ENCODE measurements around the gene CDHR5. TPM values are rescaled to one million over a fixed set of nuclear protein-coding genes. Genes with fewer than 3 reads are reported as not detected.

The CDHR5 gene
- total RNA-seq, 1 experiment from 2014 or later = not detected

GRCh38 chr11:614623-615503 is 9.9 kb downstream of the CDHR5 start:
- no peak for DNase-seq (ENCODE audit: low spot score)
- Histone ChIP-seq H3K36me3 (ENCODE audit: insufficient read depth, low read length, poor library complexity, severe bottlenecking) (peaks cover 20% of the 10 kb centered on the region), H3K27ac (ENCODE audit: low read depth, low read length, poor library complexity, severe bottlenecking) (peak overlapping the region; percentile 89), H3K9me3 (ENCODE audit: low read depth, low read length, poor library complexity, severe bottlenecking) (no peaks in the 10 kb centered on the region), H3K4me1 (ENCODE audit: insufficient read depth, low read length, poor library complexity, severe bottlenecking) (no peaks in the 10 kb centered on the region), H3K4me3 (ENCODE audit: low read depth, low read length, poor library complexity, severe bottlenecking) (peak overlapping the region; percentile 67), H3K27me3 (replicated peaks; ENCODE audit: insufficient read depth, low read depth, low read length, poor library complexity) (no peaks in the 10 kb centered on the region)
- TF ChIP-seq EZH2 (IDR thresholded peaks at IDR 0.05; ENCODE audit: borderline replicate concordance, low read depth, low read length, poor library complexity, severe bottlenecking) = no peak
- no peak for TF ChIP-seq CTCF (conservative IDR thresholded peaks at IDR 0.05; ENCODE audit: low read depth, low read length)
- intact Hi-C loops (cut with micrococcal nuclease; ENCODE audit: unreplicated experiment) = no loop called here
- BruUV-seq (replicated peaks) = TSS peak; percentile 66
- ChIA-PET POLR2A (ENCODE audit: low non-redundant PET) (no interaction called here), CTCF (no interaction called here)

DNA sequence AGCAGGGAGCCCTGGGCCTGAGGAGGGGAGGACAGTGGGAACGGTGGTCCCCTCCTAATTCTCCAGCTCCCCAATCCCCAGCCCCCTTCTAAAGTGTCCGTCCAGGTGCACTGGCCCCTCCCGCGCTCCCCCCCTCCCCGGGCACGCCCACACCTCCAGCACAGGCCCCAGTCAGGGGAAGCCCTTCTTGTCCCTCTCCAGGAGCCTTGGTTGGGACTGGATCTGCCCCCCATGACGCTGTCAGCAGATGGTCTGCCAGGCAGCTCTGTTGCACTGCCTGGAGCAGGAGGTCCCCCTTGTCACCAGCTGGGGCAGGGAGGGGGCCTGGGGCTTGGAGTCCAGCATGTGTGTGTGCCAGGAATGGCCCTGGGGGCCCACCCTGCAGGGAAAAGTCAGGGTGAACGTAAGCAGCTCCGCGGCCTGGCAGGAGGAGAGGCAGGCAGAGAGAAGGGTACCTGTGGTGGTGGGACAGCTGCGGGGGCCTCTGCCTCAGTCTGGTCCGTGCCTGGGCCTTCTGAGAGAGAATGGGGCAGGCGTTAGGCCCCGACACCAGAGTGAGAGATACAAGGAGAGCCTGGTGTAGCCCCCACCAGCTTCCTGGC is 10.6 kb downstream of the CDHR5 start:
- DNase-seq (ENCODE audit: low spot score) = no peak
- H3K27ac ChIP-seq (ENCODE audit: low read depth, low read length, poor library complexity, severe bottlenecking) = no peak overlapping the region
- intact Hi-C loops (cut with micrococcal nuclease; ENCODE audit: unreplicated experiment) = no loop called here
- TF ChIP-seq CTCF (conservative IDR thresholded peaks at IDR 0.05; ENCODE audit: low read depth, low read length) (no peak), EZH2 (IDR thresholded peaks at IDR 0.05; ENCODE audit: borderline replicate concordance, low read depth, low read length, poor library complexity, severe bottlenecking) (no peak)
- no peaks in the 10 kb centered on the region for H3K27me3 ChIP-seq (replicated peaks; ENCODE audit: insufficient read depth, low read depth, low read length, poor library complexity)
- no peaks in the 10 kb centered on the region for H3K4me1 ChIP-seq (ENCODE audit: insufficient read depth, low read length, poor library complexity, severe bottlenecking)
- no peaks in the 10 kb centered on the region for H3K9me3 ChIP-seq (ENCODE audit: low read depth, low read length, poor library complexity, severe bottlenecking)
- POLR2A ChIA-PET (ENCODE audit: low non-redundant PET) = no interaction called here
- H3K36me3 ChIP-seq (ENCODE audit: insufficient read depth, low read length, poor library complexity, severe bottlenecking) = peaks cover 27% of the 10 kb centered on the region
- CTCF ChIA-PET = no interaction called here
- no TSS peak for BruUV-seq (replicated peaks)
- H3K4me3 ChIP-seq (ENCODE audit: low read depth, low read length, poor library complexity, severe bottlenecking) = no peak overlapping the region

- BruUV-seq (replicated peaks) = no TSS peak
- H3K27me3 ChIP-seq (replicated peaks; ENCODE audit: insufficient read depth, low read depth, low read length, poor library complexity) = no peaks in the 10 kb centered on the region
- H3K9me3 ChIP-seq (ENCODE audit: low read depth, low read length, poor library complexity, severe bottlenecking) = no peaks in the 10 kb centered on the region
- no peak overlapping the region for H3K27ac ChIP-seq (ENCODE audit: low read depth, low read length, poor library complexity, severe bottlenecking)
- DNase-seq (ENCODE audit: low spot score) = peak; percentile 63
- CTCF ChIA-PET = interaction anchor here (0.5 to 0.6 kb wide), 2 partner anchors 111 to 120 kb away, joined by 3 read pairs; no protein-coding TSS in a partner anchor
- H3K4me3 ChIP-seq (ENCODE audit: low read depth, low read length, poor library complexity, severe bottlenecking) = no peak overlapping the region
- TF ChIP-seq EZH2 (IDR thresholded peaks at IDR 0.05; ENCODE audit: borderline replicate concordance, low read depth, low read length, poor library complexity, severe bottlenecking) (no peak), CTCF (conservative IDR thresholded peaks at IDR 0.05; ENCODE audit: low read depth, low read length) (no peak)
- intact Hi-C loops (cut with micrococcal nuclease; ENCODE audit: unreplicated experiment) = no loop called here
- POLR2A ChIA-PET (ENCODE audit: low non-redundant PET) = no interaction called here
- H3K4me1 ChIP-seq (ENCODE audit: insufficient read depth, low read length, poor library complexity, severe bottlenecking) = no peaks in the 10 kb centered on the region
- peaks cover 28% of the 10 kb centered on the region for H3K36me3 ChIP-seq (ENCODE audit: insufficient read depth, low read length, poor library complexity, severe bottlenecking)
These were observed 11.3 kb downstream of the CDHR5 start for GRCh38 chr11:613369-613968.
